Measurements from ENCODE around the gene SETX.
"Not testable (repeated sequence)": the region's sequence is repeated elsewhere in the genome, so short reads cannot be mapped to it uniquely, and the experiment has no call there.

The SETX gene

GRCh38 chr9:132283165-132283564 is 71.6 kb downstream of the SETX start:
- Histone ChIP-seq H3K4me1 (ENCODE audit: control insufficient read depth, low read depth, low read length) (no peaks in the 10 kb centered on the region), H3K4me3 (ENCODE audit: low read length) (no peak overlapping the region), H3K36me3 (ENCODE audit: control insufficient read depth, low read depth, low read length) (peaks cover 83% of the 10 kb centered on the region), H3K27ac (ENCODE audit: low read length) (no peak overlapping the region), H3K9me3 (ENCODE audit: control insufficient read depth, low read depth, low read length) (no peaks in the 10 kb centered on the region), H3K9ac (ENCODE audit: low read length) (no peak overlapping the region), H3K27me3 (ENCODE audit: control insufficient read depth, insufficient read depth, low read length) (no peaks in the 10 kb centered on the region)

- H3K27ac ChIP-seq (ENCODE audit: low read length): no peak overlapping the region
- H3K4me3 ChIP-seq (ENCODE audit: low read length): no peak overlapping the region
- no peaks in the 10 kb centered on the region for H3K27me3 ChIP-seq (ENCODE audit: control insufficient read depth, insufficient read depth, low read length)
- no peak overlapping the region for H3K9ac ChIP-seq (ENCODE audit: low read length)
- no peaks in the 10 kb centered on the region for H3K9me3 ChIP-seq (ENCODE audit: control insufficient read depth, low read depth, low read length)
- peaks cover 80% of the 10 kb centered on the region for H3K36me3 ChIP-seq (ENCODE audit: control insufficient read depth, low read depth, low read length)
- no peaks in the 10 kb centered on the region for H3K4me1 ChIP-seq (ENCODE audit: control insufficient read depth, low read depth, low read length)
Observed at GRCh38 chr9:132274861-132275260, 79.9 kb downstream of the SETX start.

GRCh38 chr9:132269704-132270516 is 84.9 kb downstream of the SETX start:
- not testable (repeated sequence) for H3K4me3 ChIP-seq (ENCODE audit: low read length); H3K27ac ChIP-seq (ENCODE audit: low read length); H3K9me3 ChIP-seq (ENCODE audit: control insufficient read depth, low read depth, low read length); H3K27me3 ChIP-seq (ENCODE audit: control insufficient read depth, insufficient read depth, low read length); H3K4me1 ChIP-seq (ENCODE audit: control insufficient read depth, low read depth, low read length); H3K9ac ChIP-seq (ENCODE audit: low read length)
- H3K36me3 ChIP-seq (ENCODE audit: control insufficient read depth, low read depth, low read length): peaks cover 55% of the 10 kb centered on the region

GRCh38 chr9:132268725-132269352 is 85.9 kb downstream of the SETX start:
- Histone ChIP-seq H3K27me3 (ENCODE audit: control insufficient read depth, insufficient read depth, low read length) (no peaks in the 10 kb centered on the region), H3K9me3 (ENCODE audit: control insufficient read depth, low read depth, low read length) (no peaks in the 10 kb centered on the region), H3K4me1 (ENCODE audit: control insufficient read depth, low read depth, low read length) (no peaks in the 10 kb centered on the region), H3K4me3 (ENCODE audit: low read length) (no peak overlapping the region), H3K36me3 (ENCODE audit: control insufficient read depth, low read depth, low read length) (peaks cover 56% of the 10 kb centered on the region), H3K27ac (ENCODE audit: low read length) (no peak overlapping the region), H3K9ac (ENCODE audit: low read length) (no peak overlapping the region)

DNA sequence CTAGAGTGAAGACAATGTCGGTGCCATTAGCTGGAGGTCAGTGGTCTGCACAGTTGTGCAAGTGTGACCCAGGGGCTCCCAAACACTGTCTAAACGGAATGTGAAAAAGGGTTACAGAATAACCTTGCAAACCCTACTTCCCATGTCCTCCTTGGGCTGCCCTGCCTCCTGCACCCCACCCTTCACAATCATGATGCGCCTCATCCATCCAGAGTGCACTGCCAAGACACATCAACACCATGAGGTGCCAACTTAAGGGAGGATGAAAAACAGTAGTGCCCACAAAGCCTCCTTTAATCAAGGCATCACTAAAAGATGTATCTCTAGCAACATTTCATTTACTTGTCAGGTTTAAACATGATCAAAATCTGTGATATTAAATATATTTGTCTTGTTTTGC is 87.1 kb downstream of the SETX start:
- Histone ChIP-seq H3K9ac (ENCODE audit: low read length) (no peak overlapping the region), H3K9me3 (ENCODE audit: control insufficient read depth, low read depth, low read length) (no peaks in the 10 kb centered on the region), H3K27ac (ENCODE audit: low read length) (no peak overlapping the region), H3K4me3 (ENCODE audit: low read length) (no peak overlapping the region), H3K36me3 (ENCODE audit: control insufficient read depth, low read depth, low read length) (peaks cover 57% of the 10 kb centered on the region), H3K4me1 (ENCODE audit: control insufficient read depth, low read depth, low read length) (no peaks in the 10 kb centered on the region), H3K27me3 (ENCODE audit: control insufficient read depth, insufficient read depth, low read length) (no peaks in the 10 kb centered on the region)

- Histone ChIP-seq H3K4me3 (ENCODE audit: low read length) (no peak overlapping the region), H3K4me1 (ENCODE audit: control insufficient read depth, low read depth, low read length) (no peaks in the 10 kb centered on the region), H3K36me3 (ENCODE audit: control insufficient read depth, low read depth, low read length) (peaks cover 56% of the 10 kb centered on the region), H3K27me3 (ENCODE audit: control insufficient read depth, insufficient read depth, low read length) (no peaks in the 10 kb centered on the region), H3K27ac (ENCODE audit: low read length) (no peak overlapping the region), H3K9me3 (ENCODE audit: control insufficient read depth, low read depth, low read length) (no peaks in the 10 kb centered on the region), H3K9ac (ENCODE audit: low read length) (no peak overlapping the region)
Observed at GRCh38 chr9:132266017-132266416, 88.8 kb downstream of the SETX start.

DNA sequence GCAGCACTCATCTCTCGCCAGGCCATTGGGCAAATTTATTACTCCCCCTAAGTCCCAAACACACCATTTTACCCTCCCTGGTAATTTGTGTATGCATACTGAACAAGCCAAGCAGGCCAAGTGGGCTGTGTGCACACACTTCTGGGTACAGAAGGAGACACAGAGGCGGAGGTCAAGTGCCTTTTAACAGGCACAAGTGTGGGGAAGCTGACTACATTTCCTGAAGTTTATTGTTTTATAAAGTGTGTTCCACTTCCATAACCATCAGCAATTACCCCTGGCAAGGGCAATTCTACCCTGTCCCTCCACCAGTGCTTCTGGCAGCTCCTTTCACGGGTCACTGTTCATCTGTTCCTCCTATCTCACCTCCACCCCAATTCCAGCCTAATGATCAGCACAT is 93.9 kb downstream of the SETX start:
- no peaks in the 10 kb centered on the region for H3K4me1 ChIP-seq (ENCODE audit: control insufficient read depth, low read depth, low read length)
- no peaks in the 10 kb centered on the region for H3K9me3 ChIP-seq (ENCODE audit: control insufficient read depth, low read depth, low read length)
- H3K36me3 ChIP-seq (ENCODE audit: control insufficient read depth, low read depth, low read length): peaks cover 26% of the 10 kb centered on the region
- no peak overlapping the region for H3K27ac ChIP-seq (ENCODE audit: low read length)
- H3K9ac ChIP-seq (ENCODE audit: low read length): no peak overlapping the region
- H3K27me3 ChIP-seq (ENCODE audit: control insufficient read depth, insufficient read depth, low read length): no peaks in the 10 kb centered on the region
- H3K4me3 ChIP-seq (ENCODE audit: low read length): no peak overlapping the region

DNA sequence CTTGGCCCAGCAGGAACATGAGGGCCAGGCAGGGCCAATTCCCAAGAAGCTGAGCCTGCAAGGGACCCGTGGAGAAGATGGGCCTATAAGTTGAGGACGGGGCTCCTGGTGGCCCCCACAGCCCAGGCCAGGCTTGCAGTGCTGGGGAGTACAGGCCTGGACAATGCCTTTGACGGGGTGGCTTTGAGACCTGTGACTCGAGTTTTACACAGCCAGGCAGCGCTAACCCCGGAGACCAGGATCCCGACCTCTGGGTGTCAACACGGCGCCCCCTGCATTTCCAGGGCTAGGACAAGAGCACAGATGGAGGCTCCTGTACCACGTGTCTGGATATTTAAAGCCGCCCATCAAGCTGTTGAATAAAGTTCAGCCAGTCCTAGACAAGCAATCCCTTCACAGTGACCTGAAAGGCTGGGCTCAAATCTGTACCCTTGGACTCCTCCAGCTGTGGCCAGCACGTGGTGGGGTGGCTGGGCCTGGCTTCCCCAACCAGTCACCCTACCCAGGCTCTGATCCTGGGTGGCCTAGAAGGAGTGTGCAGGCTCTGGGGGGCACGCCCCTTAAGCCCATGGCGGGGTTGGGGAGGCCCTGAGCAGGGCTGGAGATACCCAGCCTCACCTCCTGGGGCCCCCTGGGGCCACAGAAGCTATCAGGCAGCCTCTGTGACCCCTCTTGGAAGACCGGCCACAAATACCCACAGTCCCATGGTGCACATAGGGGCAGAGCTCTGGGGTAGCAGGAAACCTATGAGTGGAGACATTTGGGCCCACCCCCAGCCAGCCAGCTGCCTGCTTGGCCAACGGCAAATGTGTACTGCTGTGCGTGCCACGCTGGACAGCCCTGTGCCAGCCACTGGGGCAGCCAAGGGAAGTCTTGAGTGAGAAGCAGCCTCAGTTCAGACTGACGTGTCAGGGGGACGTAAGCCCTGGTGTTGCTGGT is 104.2 kb downstream of the SETX start:
- Histone ChIP-seq H3K4me1 (ENCODE audit: control insufficient read depth, low read depth, low read length) (no peaks in the 10 kb centered on the region), H3K27ac (ENCODE audit: low read length) (no peak overlapping the region), H3K9ac (ENCODE audit: low read length) (no peak overlapping the region), H3K27me3 (ENCODE audit: control insufficient read depth, insufficient read depth, low read length) (no peaks in the 10 kb centered on the region), H3K9me3 (ENCODE audit: control insufficient read depth, low read depth, low read length) (no peaks in the 10 kb centered on the region), H3K4me3 (ENCODE audit: low read length) (no peak overlapping the region), H3K36me3 (ENCODE audit: control insufficient read depth, low read depth, low read length) (no peaks in the 10 kb centered on the region)

DNA sequence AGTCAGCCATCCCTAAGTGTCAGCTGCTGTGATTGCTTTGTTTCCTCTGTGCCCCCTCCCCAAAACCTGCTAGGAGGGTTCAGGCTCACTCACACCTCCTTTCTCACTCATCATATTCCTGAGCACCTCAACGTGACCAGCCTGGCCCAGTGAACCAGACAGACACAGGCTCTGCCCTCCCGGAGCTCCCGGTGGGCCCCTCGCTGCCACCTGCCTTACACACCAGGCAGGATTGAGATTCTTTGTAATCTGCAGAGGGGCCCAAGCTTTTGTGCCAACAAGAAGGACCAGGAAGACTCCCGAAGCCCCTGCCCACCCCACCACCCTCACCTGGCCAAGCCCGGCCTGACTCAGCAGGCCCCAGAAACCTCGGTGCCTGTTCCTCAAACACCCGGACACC is 105.1 kb downstream of the SETX start:
- Histone ChIP-seq H3K9ac (ENCODE audit: low read length) (no peak overlapping the region), H3K4me3 (ENCODE audit: low read length) (no peak overlapping the region), H3K27ac (ENCODE audit: low read length) (no peak overlapping the region), H3K27me3 (ENCODE audit: control insufficient read depth, insufficient read depth, low read length) (no peaks in the 10 kb centered on the region), H3K36me3 (ENCODE audit: control insufficient read depth, low read depth, low read length) (no peaks in the 10 kb centered on the region), H3K9me3 (ENCODE audit: control insufficient read depth, low read depth, low read length) (no peaks in the 10 kb centered on the region), H3K4me1 (ENCODE audit: control insufficient read depth, low read depth, low read length) (no peaks in the 10 kb centered on the region)

DNA sequence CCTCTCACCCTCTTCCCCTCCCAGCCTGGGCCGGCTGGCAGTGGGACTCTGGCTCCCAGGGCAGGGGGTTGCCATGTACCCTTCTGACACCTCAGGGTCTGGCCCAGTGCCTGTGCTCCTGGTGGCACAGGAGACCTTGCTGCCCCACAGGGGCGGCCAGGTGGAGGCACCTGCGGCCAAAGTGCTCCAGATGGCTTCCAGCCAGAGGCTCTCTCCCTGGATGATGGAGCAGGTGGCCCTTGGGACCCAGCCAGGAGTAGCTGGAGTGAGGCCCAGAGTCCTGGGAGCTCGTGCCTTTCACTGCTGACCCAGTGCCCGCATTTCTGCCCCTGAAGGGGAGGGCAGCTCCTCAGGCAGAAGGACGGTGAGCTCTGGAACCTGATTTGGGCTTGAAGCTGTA is 105.7 kb downstream of the SETX start:
- H3K36me3 ChIP-seq (ENCODE audit: control insufficient read depth, low read depth, low read length): no peaks in the 10 kb centered on the region
- H3K9ac ChIP-seq (ENCODE audit: low read length): no peak overlapping the region
- no peak overlapping the region for H3K4me3 ChIP-seq (ENCODE audit: low read length)
- no peaks in the 10 kb centered on the region for H3K27me3 ChIP-seq (ENCODE audit: control insufficient read depth, insufficient read depth, low read length)
- no peaks in the 10 kb centered on the region for H3K9me3 ChIP-seq (ENCODE audit: control insufficient read depth, low read depth, low read length)
- no peaks in the 10 kb centered on the region for H3K4me1 ChIP-seq (ENCODE audit: control insufficient read depth, low read depth, low read length)
- H3K27ac ChIP-seq (ENCODE audit: low read length): no peak overlapping the region

GRCh38 chr9:132247942-132248341 is 106.8 kb downstream of the SETX start:
- H3K4me3 ChIP-seq (ENCODE audit: low read length): no peak overlapping the region
- no peak overlapping the region for H3K27ac ChIP-seq (ENCODE audit: low read length)
- H3K9me3 ChIP-seq (ENCODE audit: control insufficient read depth, low read depth, low read length): no peaks in the 10 kb centered on the region
- peaks cover 6% of the 10 kb centered on the region for H3K27me3 ChIP-seq (ENCODE audit: control insufficient read depth, insufficient read depth, low read length)
- no peaks in the 10 kb centered on the region for H3K4me1 ChIP-seq (ENCODE audit: control insufficient read depth, low read depth, low read length)
- H3K9ac ChIP-seq (ENCODE audit: low read length): no peak overlapping the region
- no peaks in the 10 kb centered on the region for H3K36me3 ChIP-seq (ENCODE audit: control insufficient read depth, low read depth, low read length)
